ENCODE measurements around the gene ZNF469.

DNA sequence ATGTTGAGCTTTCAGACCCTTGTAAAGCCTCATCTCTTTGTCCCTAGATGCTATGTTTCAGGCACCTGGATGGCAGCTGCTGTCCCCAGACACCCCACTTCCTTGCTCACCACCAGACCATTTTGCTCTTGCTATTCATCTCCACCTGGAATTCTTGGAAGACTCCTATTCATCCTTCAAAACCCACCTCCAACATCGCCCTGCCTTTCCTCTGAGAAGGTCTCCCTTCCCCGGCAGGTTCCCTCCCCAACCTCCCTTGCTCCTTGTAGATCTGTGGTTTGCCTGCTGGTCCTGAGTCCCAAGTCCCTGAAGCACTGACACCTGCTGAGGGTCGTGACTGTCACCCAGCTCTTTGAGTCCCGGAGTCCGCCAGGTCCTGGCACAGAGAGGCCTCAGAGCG lies 9.9 kb downstream of the ZNF469 start:
- TF ChIP-seq POLR2A (IDR thresholded peaks at IDR 0.05; ENCODE audit: low read depth, low read length) (no peak), POLR2AphosphoS5 (IDR thresholded peaks at IDR 0.05; ENCODE audit: low read depth, low read length) (no peak), TAF1 (IDR thresholded peaks at IDR 0.05; ENCODE audit: borderline replicate concordance, low read depth, low read length) (no peak)

Data from GM12892 (cell line).